Left ventricle myocardium inferior (tissue), 1 donor: ENCODE measurements around the gene MAML3. TPM values are rescaled to one million over a fixed set of nuclear protein-coding genes. Genes with fewer than 3 reads are reported as not detected.

Experiments used
- DNase-seq: peaks from one replicate; pipeline ENCODE4 v3.0.0-alpha.2; 2020
- H3K27ac ChIP-seq: fragments of 200-600 bp; replicated peaks from 2 replicates; pipeline ENCODE4 v1.8.0; 2021
- H3K27me3 ChIP-seq: fragments of 200-600 bp; 2 replicates; pipeline ENCODE4 v1.8.0; 2021; ENCODE audit warnings: low read depth
- H3K36me3 ChIP-seq: fragments of 200-600 bp; 2 replicates; pipeline ENCODE4 v1.8.0; 2021
- H3K4me1 ChIP-seq: fragments of 200-600 bp; 2 replicates; pipeline ENCODE4 v1.8.0; 2021
- H3K4me3 ChIP-seq: fragments of 200-600 bp; 2 replicates; pipeline ENCODE4 v1.8.0; 2021; ENCODE audit warnings: mild to moderate bottlenecking, moderate library complexity
- H3K9me3 ChIP-seq: fragments of 200-600 bp; replicated peaks from 2 replicates; pipeline ENCODE4 v1.8.0; 2021
- intact Hi-C: fragments of 100-400 bp; cut with micrococcal nuclease; formaldehyde crosslinking; loops from one replicate; pipeline ENCODE4 v1.11.0; 2022
- total RNA-seq: library from RNA; stranded (reverse); fragmentation: NEBNext Ultra II Directional; extraction: Animal tissue kit (Norgen Biotek cat#: 25700); gene quantifications from one replicate; pipeline ENCODE4 v1.2.1, GENCODE V29; 2021
- TF ChIP-seq, protein P1 (sequence below): fragments of 200-600 bp; IDR thresholded peaks from 2 replicates; pipeline ENCODE4 v1.8.0; 2021; ENCODE audit warnings: antibody characterized with exemption, mild to moderate bottlenecking, borderline replicate concordance
- donor health status: DM: no; HTN: yes; CAD: no; lungs with severe emphysema.

MAML3 gene
- total RNA-seq, 1 donor from 2014 or later = 2.6 TPM

GRCh38 chr4:139965789-139966188 is 188.2 kb downstream of the MAML3 start:
- Histone ChIP-seq H3K4me3 (no peak overlapping the region), H3K36me3 (no peaks in the 10 kb centered on the region), H3K9me3 (no peaks in the 10 kb centered on the region), H3K27ac (no peak overlapping the region), H3K4me1 (peaks cover 31% of the 10 kb centered on the region), H3K27me3 (no peaks in the 10 kb centered on the region)
- TF ChIP-seq, protein P1, sequence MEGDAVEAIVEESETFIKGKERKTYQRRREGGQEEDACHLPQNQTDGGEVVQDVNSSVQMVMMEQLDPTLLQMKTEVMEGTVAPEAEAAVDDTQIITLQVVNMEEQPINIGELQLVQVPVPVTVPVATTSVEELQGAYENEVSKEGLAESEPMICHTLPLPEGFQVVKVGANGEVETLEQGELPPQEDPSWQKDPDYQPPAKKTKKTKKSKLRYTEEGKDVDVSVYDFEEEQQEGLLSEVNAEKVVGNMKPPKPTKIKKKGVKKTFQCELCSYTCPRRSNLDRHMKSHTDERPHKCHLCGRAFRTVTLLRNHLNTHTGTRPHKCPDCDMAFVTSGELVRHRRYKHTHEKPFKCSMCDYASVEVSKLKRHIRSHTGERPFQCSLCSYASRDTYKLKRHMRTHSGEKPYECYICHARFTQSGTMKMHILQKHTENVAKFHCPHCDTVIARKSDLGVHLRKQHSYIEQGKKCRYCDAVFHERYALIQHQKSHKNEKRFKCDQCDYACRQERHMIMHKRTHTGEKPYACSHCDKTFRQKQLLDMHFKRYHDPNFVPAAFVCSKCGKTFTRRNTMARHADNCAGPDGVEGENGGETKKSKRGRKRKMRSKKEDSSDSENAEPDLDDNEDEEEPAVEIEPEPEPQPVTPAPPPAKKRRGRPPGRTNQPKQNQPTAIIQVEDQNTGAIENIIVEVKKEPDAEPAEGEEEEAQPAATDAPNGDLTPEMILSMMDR = no peak
- intact Hi-C loops = loop anchor here (5.0 kb wide), 1 partner anchor 43 kb away; no protein-coding TSS in a partner anchor
- DNase-seq = no peak

- H3K27ac ChIP-seq = no peak overlapping the region
- no peak for DNase-seq
- peaks cover 27% of the 10 kb centered on the region for H3K4me1 ChIP-seq
- H3K36me3 ChIP-seq = no peaks in the 10 kb centered on the region
- H3K9me3 ChIP-seq = no peaks in the 10 kb centered on the region
- TF ChIP-seq, protein P1 = no peak
- intact Hi-C loops = no loop called here
- H3K4me3 ChIP-seq = no peak overlapping the region
- H3K27me3 ChIP-seq = no peaks in the 10 kb centered on the region
Measured at GRCh38 chr4:139963708-139964107, 190.3 kb downstream of the MAML3 start.

- DNase-seq = no peak
- Histone ChIP-seq H3K4me1 (peaks cover 27% of the 10 kb centered on the region), H3K27ac (no peak overlapping the region), H3K27me3 (no peaks in the 10 kb centered on the region), H3K36me3 (no peaks in the 10 kb centered on the region), H3K9me3 (no peaks in the 10 kb centered on the region), H3K4me3 (no peak overlapping the region)
- TF ChIP-seq, protein P1 = no peak
- intact Hi-C loops = no loop called here
Measured at GRCh38 chr4:139962130-139962684, 191.8 kb downstream of the MAML3 start.

DNA sequence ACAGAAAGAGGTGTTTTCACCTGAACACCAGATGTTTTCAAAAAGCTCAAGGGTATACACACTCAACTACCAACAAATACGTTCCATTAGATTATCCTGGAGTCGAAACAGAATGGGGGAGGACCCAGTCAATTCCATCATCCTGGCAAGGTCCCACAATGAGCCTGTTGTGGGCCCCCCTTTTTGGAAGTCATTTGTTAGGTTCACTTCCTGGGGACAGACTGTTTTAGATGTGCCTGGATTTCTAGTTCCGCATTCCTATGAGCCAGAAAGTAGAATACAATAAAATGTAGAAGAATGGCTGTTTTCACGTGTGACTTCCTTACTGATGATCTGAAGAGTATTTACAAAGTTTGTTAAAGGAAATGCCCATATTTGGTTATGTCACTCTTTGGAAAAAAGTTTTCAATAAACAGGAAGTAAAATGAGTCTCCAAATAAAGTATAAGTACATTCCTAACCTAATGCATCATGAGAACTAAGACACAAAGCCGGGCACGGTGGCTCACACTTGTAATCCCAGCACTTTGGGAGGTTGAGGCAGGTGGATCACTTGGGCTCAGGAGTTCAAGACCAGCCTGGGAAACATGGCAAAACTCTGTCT is 192.5 kb downstream of the MAML3 start:
- Histone ChIP-seq H3K36me3 (no peaks in the 10 kb centered on the region), H3K9me3 (no peaks in the 10 kb centered on the region), H3K27me3 (no peaks in the 10 kb centered on the region), H3K4me1 (peaks cover 33% of the 10 kb centered on the region), H3K4me3 (no peak overlapping the region), H3K27ac (no peak overlapping the region)
- DNase-seq = no peak
- intact Hi-C loops = no loop called here
- TF ChIP-seq, protein P1 = no peak

DNA sequence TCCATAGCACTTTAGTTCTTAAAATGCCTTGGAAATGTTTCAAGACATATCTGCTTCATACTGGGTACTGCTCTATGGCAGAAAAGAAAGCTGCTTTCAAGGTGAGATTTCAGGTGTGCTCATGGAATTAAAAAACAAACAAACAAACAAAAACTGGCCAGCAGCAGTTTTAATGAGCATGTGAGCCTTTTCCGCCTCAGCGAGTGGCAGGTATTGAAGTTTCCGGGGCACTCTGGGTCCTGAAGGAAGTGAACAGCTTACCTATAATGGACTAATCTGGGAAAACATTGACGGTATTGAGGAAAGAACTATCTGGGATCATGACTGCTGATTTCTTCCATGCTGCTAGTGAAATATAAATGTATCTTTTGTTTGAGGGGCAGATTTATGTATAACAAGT is 194.6 kb downstream of the MAML3 start:
- intact Hi-C loops = no loop called here
- Histone ChIP-seq H3K4me1 (peaks cover 28% of the 10 kb centered on the region), H3K4me3 (no peak overlapping the region), H3K9me3 (no peaks in the 10 kb centered on the region), H3K36me3 (no peaks in the 10 kb centered on the region), H3K27ac (no peak overlapping the region), H3K27me3 (no peaks in the 10 kb centered on the region)
- TF ChIP-seq, protein P1 = no peak
- no peak for DNase-seq
